Measurements from ENCODE around the gene NT5E. TPM values are rescaled to one million over a fixed set of nuclear protein-coding genes. Genes with fewer than 3 reads are reported as not detected.

The NT5E gene
- total and polyA plus RNA-seq, 2 of the 13 experiments (the other 11 are each of a cell fraction or from before 2014, with no cell fraction given), result 9.5 to 33.0 TPM

GRCh38 chr6:85460921-85461797 is 11.3 kb downstream of the NT5E start (continued):
- TF ChIP-seq ZNF264 (CRISPR knock-in tag; IDR thresholded peaks at IDR 0.05), result peak; percentile 84; the same call in 1 of the 2 replicates
- no peak for TF ChIP-seq HOMEZ (CRISPR knock-in tag; IDR thresholded peaks at IDR 0.05; ENCODE audit: low read depth)
- TF ChIP-seq ZNF460 (CRISPR knock-in tag; IDR thresholded peaks at IDR 0.05; ENCODE audit: borderline replicate concordance), result no peak
- peak; percentile 63 for TF ChIP-seq GATAD2A (CRISPR knock-in tag; IDR thresholded peaks at IDR 0.05)
- peak; percentile 25; the same call in 1 of the 2 replicates for TF ChIP-seq HMG20A (CRISPR knock-in tag; IDR thresholded peaks at IDR 0.05; ENCODE audit: borderline replicate concordance)
- TF ChIP-seq AFF4 (CRISPR knock-in tag; IDR thresholded peaks at IDR 0.05), result no peak
- no peak for TF ChIP-seq HBP1 (CRISPR knock-in tag; IDR thresholded peaks at IDR 0.05; ENCODE audit: low read depth)
- no peak for TF ChIP-seq USF2 (IDR thresholded peaks at IDR 0.05; ENCODE audit: low read depth, low read length)
- TF ChIP-seq USF2 (CRISPR knock-in tag; IDR thresholded peaks at IDR 0.05; ENCODE audit: borderline replicate concordance), result no peak
- no peak for TF ChIP-seq DMTF1 (CRISPR knock-in tag; IDR thresholded peaks at IDR 0.05)
- no peak for TF ChIP-seq ZFP1 (CRISPR knock-in tag; IDR thresholded peaks at IDR 0.05)
- no peak for TF ChIP-seq CREB3 (CRISPR knock-in tag; IDR thresholded peaks at IDR 0.05)
- TF ChIP-seq ZBTB42 (CRISPR knock-in tag; IDR thresholded peaks at IDR 0.05), result no peak
- no peak for TF ChIP-seq ZNF180 (CRISPR knock-in tag; IDR thresholded peaks at IDR 0.05; ENCODE audit: borderline replicate concordance, low read depth)

All from HepG2 (cell line).